ENCODE data around the gene TRPM7. TPM values are rescaled to one million over a fixed set of nuclear protein-coding genes. Genes with fewer than 3 reads are reported as not detected.

TRPM7 gene
- total RNA-seq, 2 experiments from 2014 or later, result 35.3 to 40.2 TPM

DNA sequence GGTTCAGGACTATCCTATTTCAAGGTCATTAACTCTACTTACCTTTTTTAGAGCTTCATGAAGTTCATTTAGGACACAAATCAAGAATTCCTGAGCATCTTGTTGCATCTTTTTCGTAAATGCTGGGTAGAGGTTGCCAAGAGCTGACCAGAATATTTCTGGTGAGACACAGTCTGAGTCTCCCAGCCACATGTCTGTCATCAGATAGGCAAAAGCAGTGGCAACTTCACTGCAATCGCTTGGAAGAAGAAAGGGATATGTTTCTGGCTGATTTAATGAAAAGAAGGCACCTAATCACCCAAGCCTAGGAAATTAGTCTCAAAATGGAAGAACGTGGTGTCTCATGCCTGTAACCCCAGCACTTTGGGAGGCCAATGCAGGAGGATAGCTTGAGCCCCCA, 143.0 kb downstream of the TRPM7 start:
- H3K9me3 Mint-ChIP-seq, result no peaks in the 10 kb centered on the region
- no peak for DNase-seq
- H3K27me3 Mint-ChIP-seq, result peaks cover 21% of the 10 kb centered on the region
- CTCF ChIA-PET, result no interaction called here
- no peaks in the 10 kb centered on the region for H3K36me3 Mint-ChIP-seq (ENCODE audit: low read depth)
- no peak overlapping the region for H3K27ac Mint-ChIP-seq
- no peak overlapping the region for H3K4me3 Mint-ChIP-seq
- H3K4me1 Mint-ChIP-seq, result no peaks in the 10 kb centered on the region
- POLR2A ChIA-PET, result interaction anchor here (1.5 kb wide), 1 partner anchor 119 kb away, joined by 3 read pairs; the partner anchor contains the start of gene USP8

DNA sequence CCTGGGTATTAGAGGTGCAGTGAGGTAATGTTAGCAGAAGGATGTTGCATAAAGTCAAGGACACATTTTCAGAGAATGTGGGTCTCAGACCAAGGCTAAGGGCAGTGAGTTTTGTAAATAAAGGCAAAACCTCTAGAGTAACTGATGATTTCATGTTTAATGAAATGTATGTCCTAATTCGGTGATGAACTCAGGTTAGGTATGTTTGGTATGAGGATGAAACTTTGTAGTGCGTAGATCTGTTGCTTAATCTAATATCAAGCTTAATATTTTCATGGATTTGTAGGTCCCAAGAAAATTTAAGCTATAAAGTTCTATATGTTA, 143.7 kb downstream of the TRPM7 start:
- H3K9me3 Mint-ChIP-seq, result no peaks in the 10 kb centered on the region
- no peak for DNase-seq
- CTCF ChIA-PET, result no interaction called here
- H3K36me3 Mint-ChIP-seq (ENCODE audit: low read depth), result no peaks in the 10 kb centered on the region
- no peaks in the 10 kb centered on the region for H3K4me1 Mint-ChIP-seq
- POLR2A ChIA-PET, result interaction anchor here (1.5 kb wide), 1 partner anchor 118 kb away, joined by 3 read pairs; the partner anchor contains the start of gene USP8
- H3K4me3 Mint-ChIP-seq, result no peak overlapping the region
- peaks cover 22% of the 10 kb centered on the region for H3K27me3 Mint-ChIP-seq
- no peak overlapping the region for H3K27ac Mint-ChIP-seq

- no peaks in the 10 kb centered on the region for H3K9me3 Mint-ChIP-seq
- no peaks in the 10 kb centered on the region for H3K4me1 Mint-ChIP-seq
- no peak overlapping the region for H3K27ac Mint-ChIP-seq
- H3K27me3 Mint-ChIP-seq, result peaks cover 5% of the 10 kb centered on the region
- ChIA-PET POLR2A (no interaction called here), CTCF (interaction anchor here (0.6 kb wide), 1 partner anchor 1414 kb away, joined by 3 read pairs; no protein-coding TSS in a partner anchor)
- no peaks in the 10 kb centered on the region for H3K36me3 Mint-ChIP-seq (ENCODE audit: low read depth)
- no peak overlapping the region for H3K4me3 Mint-ChIP-seq
- no peak for DNase-seq
Measured at GRCh38 chr15:50531766-50532165, 154.8 kb downstream of the TRPM7 start.

- ChIA-PET POLR2A (no interaction called here), CTCF (interaction anchor here (0.6 kb wide), 1 partner anchor 1413 kb away, joined by 3 read pairs; no protein-coding TSS in a partner anchor)
- no peak overlapping the region for H3K4me3 Mint-ChIP-seq
- no peaks in the 10 kb centered on the region for H3K4me1 Mint-ChIP-seq
- no peaks in the 10 kb centered on the region for H3K9me3 Mint-ChIP-seq
- H3K36me3 Mint-ChIP-seq (ENCODE audit: low read depth), result no peaks in the 10 kb centered on the region
- no peak for DNase-seq
- peaks cover 4% of the 10 kb centered on the region for H3K27me3 Mint-ChIP-seq
- no peak overlapping the region for H3K27ac Mint-ChIP-seq
Measured at GRCh38 chr15:50531163-50531562, 155.4 kb downstream of the TRPM7 start.

- Mint-ChIP-seq H3K36me3 (ENCODE audit: low read depth) (no peaks in the 10 kb centered on the region), H3K4me3 (no peak overlapping the region), H3K4me1 (no peaks in the 10 kb centered on the region), H3K27ac (no peak overlapping the region), H3K9me3 (peaks cover 2% of the 10 kb centered on the region), H3K27me3 (no peaks in the 10 kb centered on the region)
- CTCF ChIA-PET, result no interaction called here
- POLR2A ChIA-PET, result no interaction called here
- DNase-seq, result no peak
Measured at GRCh38 chr15:50523851-50524251, 162.7 kb downstream of the TRPM7 start.

DNA sequence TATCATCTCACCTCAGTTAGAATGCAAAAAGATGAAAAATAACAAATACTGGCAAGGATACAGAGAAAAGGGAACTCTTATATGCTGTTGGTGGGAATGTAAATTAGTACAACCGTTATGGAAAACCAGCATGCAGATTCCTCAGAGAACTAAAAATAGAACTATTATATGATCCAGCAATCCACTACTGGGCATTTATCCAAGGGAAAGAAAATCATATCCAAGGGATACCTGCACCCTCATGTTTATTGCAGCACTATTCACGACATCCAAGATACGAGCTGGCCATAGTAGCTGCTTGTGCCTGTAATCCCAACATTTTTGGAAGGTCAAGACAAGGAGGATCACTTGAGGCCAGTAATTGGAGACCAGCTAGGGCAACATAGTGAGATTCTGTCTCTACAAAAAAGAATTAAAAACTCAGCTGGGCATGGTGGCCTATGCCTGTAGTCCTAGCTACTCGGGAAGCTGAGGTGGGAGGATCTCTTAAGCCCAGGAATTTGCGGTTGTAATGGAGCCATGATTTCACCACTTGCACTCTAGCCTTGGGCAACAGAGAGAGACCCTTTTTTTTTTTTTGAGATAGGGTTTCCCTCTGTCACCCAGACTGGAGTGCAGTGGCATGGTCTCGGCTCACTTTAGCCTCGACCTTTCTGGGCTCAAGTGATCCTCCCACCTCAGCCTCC, 166.7 kb downstream of the TRPM7 start:
- CTCF ChIA-PET, result no interaction called here

GRCh38 chr15:50513001-50513400, 173.6 kb downstream of the TRPM7 start:
- ChIA-PET POLR2A (no interaction called here), CTCF (no interaction called here)
- H3K36me3 Mint-ChIP-seq (ENCODE audit: low read depth), result no peaks in the 10 kb centered on the region
- H3K9me3 Mint-ChIP-seq, result no peaks in the 10 kb centered on the region
- H3K27ac Mint-ChIP-seq, result no peak overlapping the region
- H3K4me3 Mint-ChIP-seq, result no peak overlapping the region
- no peaks in the 10 kb centered on the region for H3K27me3 Mint-ChIP-seq
- H3K4me1 Mint-ChIP-seq, result no peaks in the 10 kb centered on the region
- no peak for DNase-seq

More for the DNA sequence above, 166.7 kb downstream of the TRPM7 start:
- Mint-ChIP-seq H3K4me1 (no peaks in the 10 kb centered on the region), H3K4me3 (no peak overlapping the region), H3K27me3 (no peaks in the 10 kb centered on the region), H3K36me3 (ENCODE audit: low read depth) (no peaks in the 10 kb centered on the region), H3K9me3 (peaks cover 2% of the 10 kb centered on the region), H3K27ac (no peak overlapping the region)
- POLR2A ChIA-PET, result no interaction called here
- no peak for DNase-seq

Other genes with a start within 250 kb of the TRPM7 start
- gene USP50, start 140.1 kb downstream of the TRPM7 start, total RNA-seq, result not detected
- 100 to 1,000 TPM in 1 of 2 experiments, 10 to 100 TPM in 1; 99.9 to 102 TPM for gene SPPL2A, start 78.9 kb upstream of the TRPM7 start, total RNA-seq
- 10 to 100 TPM; 13.3 to 14.5 TPM for gene AP4E1, start 221.9 kb upstream of the TRPM7 start, total RNA-seq